SK-N-MC (cell line): ENCODE measurements around the gene SAMD11.

Source experiments
- EZH2 ChIP-seq: fragments of 200-600 bp; sonication (generic); IDR thresholded peaks from one replicate; pipeline ENCODE4 v1.6.1; 2017; ENCODE audit warnings: antibody characterized with exemption
- FOXP2 ChIP-seq: optimal IDR thresholded peaks from 2 replicates; pipeline ENCODE3; 2011; ENCODE audit warnings: mild to moderate bottlenecking, moderate library complexity; ENCODE audit not compliant: insufficient read depth; ENCODE audit errors: extremely low read length, control extremely low read depth
- POLR2AphosphoS5 ChIP-seq: IDR thresholded peaks from 2 replicates; pipeline ENCODE4 v1.6.1; 2012; ENCODE audit warnings: mild to moderate bottlenecking, low read depth, low read length, borderline replicate concordance

- TF ChIP-seq EZH2 (no peak), POLR2AphosphoS5 (no peak), FOXP2 (no peak)
Observed at GRCh38 chr1:973459-974292, 50.0 kb downstream of the SAMD11 start.
